HG03520 (cell line): ENCODE results near the gene RNF181.
"Not testable (repeated sequence)": the region's sequence is repeated elsewhere in the genome, so short reads cannot be mapped to it uniquely, and the experiment has no call there.

Source experiments
- ATAC-seq: cut with Tn5 transposase; IDR thresholded peaks from one replicate; pipeline ENCODE4 v1.9.1; 2021; ENCODE audit warnings: mild to moderate bottlenecking, moderate library complexity; ENCODE audit not compliant: unreplicated experiment

Gene RNF181

GRCh38 chr2:85595301-85596025 lies at the start of gene RNF181:
TSS of gene RNF181 (plus strand) at chr2:85595745. CDS start at chr2:85595764, 19 bp downstream.
- peak; percentile 99 for ATAC-seq

DNA sequence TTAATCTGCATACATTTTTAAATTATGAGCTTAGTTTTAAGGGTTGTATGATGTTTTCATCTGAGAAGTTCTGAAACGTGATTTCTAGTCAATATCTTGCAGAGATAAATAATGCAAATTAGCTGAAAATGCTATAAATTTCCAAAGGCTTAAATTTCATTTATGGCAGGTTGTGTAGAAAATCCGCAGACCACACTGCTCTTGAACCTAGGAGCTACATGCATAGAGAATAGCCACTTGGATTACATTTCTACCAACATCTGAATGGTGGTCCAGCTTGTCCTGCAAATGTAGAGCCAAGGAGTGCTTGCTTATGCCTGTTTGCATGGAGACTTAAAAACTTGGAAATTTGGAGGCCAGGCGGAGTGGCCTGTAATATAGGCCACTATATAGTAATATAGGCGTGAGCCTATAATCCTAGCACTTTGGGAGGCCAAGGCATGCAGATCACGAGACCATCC lies 49.7 kb upstream of the RNF181 start:
- ATAC-seq: no peak

- ATAC-seq: no peak
Measured at GRCh38 chr2:85547089-85547858, 48.3 kb upstream of the RNF181 start.

GRCh38 chr2:85547859-85548607 lies 47.5 kb upstream of the RNF181 start:
- no peak for ATAC-seq

DNA sequence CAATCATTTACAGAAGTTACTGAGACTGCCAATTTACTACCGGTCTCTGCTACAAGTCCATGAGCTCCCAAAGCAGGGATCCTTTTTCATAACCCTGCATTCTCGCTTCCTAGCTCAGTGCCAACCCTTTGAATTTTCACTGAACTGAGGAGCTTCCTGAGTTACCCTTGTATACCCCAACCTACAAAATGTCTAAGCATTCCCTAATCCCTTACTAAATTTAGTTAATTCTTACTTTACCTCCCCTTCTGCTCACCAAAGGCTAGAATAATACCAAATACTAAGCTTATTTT lies 47.0 kb upstream of the RNF181 start:
- no peak for ATAC-seq

GRCh38 chr2:85549095-85549494 lies 46.5 kb upstream of the RNF181 start:
- ATAC-seq: no peak

DNA sequence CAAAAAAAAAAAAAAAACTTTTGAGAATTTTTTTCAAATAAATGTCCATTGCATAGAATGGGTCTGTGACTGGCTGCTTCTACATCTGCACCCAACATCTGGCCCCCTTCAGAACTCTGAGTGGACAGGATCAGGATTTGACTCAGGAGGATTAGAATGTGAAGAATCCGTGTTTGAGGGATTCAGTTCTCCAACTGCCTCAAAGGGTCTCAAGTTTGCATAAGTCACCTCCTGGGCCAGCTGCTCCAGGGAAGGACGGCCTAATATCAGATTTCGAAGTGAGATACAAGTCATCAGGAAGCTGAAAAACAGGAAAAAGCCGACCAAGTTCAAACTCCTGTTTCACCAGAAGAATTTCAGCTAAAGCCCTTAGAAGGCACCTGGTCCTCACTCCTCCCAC lies 45.7 kb upstream of the RNF181 start:
- no peak for ATAC-seq

DNA sequence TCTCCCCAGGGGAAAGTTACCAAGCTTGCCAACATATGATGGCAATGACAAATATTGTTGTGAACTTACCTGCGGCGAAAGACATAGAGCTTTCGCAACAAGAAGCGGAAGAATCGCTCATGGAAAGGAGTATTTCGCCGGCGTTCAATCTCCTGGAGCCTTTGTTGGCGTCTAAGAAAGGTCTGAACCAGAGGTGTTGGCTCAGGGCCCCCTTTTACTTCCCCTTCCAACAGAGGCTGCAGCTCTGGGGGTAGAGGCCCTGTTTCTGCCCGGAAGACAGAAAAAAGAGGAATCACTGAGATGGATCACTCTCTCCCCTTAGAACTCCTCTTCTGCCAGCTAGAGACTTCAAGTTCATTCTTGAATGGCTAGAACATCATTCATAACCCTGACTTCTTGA lies 45.1 kb upstream of the RNF181 start:
- no peak for ATAC-seq

GRCh38 chr2:85551698-85552678 lies 43.6 kb upstream of the RNF181 start:
- peak; percentile 55 for ATAC-seq

GRCh38 chr2:85553184-85553583 lies 42.4 kb upstream of the RNF181 start:
- no peak for ATAC-seq

GRCh38 chr2:85554980-85555612 lies 40.4 kb upstream of the RNF181 start:
- no peak for ATAC-seq

- ATAC-seq: no peak
Measured at GRCh38 chr2:85557130-85557529, 38.4 kb upstream of the RNF181 start.

- no peak for ATAC-seq
Measured at GRCh38 chr2:85558160-85558559, 37.4 kb upstream of the RNF181 start.

- not testable (repeated sequence) for ATAC-seq
Measured at GRCh38 chr2:85560403-85560726, 35.2 kb upstream of the RNF181 start.

DNA sequence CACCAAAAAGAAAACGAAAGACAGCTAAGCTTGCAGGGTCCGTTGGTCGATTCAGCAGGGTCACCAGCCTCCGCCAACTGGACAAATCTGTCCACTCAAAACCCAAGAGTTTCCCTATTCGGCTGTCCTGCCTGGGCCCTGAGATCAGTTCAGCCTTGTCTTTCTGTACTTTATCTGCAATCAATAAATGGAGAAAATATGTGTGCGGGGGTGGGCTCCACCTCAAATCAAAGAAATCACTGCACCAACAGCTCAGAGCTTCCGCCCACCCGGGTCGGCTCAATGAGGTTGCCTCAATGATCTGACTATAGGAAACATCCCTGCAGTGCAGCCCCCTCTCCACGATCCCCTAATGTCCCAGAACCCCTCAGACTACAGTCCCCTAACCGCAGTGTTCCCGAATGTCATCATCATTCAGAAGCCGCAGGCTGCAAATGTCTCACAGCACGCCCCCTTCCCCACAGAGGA lies 34.7 kb upstream of the RNF181 start:
- ATAC-seq: peak; percentile 6

- peak; percentile 79 for ATAC-seq
Measured at GRCh38 chr2:85561280-85562212, 34.0 kb upstream of the RNF181 start, which contains the start of gene GGCX. TSS of gene GGCX (minus strand) at chr2:85561493. CDS start at chr2:85561428, 65 bp downstream.

DNA sequence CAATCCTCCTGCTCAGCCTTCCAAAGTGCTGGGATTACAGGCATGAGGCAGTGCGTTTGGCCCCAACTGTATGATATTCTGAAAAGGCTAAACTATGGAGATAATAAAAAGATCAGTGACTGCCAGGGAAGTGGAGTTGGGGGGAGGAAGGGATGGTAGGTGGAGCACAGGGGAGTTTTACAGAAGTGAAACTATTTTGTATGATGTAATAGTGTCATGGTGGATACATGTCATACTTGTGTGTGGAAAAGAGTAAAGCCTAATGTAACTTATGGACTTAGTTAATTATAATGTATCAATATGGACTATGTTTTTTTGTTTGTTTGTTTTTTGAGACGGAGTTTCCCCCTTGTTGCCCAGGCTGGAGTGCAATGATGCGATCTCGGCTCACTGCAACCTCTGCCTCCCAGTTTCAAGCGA lies 31.4 kb upstream of the RNF181 start:
- no peak for ATAC-seq

DNA sequence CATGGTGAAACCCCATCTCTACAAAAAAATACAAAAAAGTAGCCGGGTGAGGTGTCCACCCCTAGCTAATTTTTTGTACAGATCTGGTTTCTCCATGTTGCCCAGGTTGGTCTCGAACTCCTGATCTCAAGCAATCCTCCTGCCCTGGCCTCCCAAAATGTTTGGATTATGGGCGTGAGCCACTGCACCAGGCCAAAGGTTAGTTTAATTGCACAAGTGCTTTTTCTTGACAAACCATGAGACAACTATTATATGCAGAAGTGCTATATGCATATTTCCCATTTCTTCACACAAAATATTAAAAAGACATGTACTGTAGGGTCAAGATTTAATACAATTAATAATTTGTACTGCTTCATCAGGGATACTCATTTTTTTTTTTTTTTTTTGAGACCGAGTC lies 29.3 kb upstream of the RNF181 start:
- ATAC-seq: no peak

DNA sequence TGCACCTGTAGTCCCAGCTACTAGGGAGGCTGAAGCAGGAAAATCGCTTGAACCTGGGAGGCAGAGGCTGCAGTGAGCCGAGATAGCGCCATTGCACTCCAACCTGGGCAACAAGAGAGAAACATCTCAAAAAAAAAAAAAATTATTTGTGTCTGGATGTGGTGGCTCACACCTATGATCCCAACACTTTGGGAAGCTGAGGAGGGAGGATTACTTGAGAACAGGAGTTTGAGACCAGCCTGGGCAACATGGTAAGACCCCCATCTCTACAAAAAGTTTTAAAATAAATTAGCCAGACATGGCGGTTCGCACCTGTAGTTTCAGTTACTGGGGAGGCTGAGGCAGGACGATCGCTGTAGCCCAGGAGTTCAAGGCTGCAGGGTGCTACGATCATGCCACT lies 19.8 kb upstream of the RNF181 start:
- no peak for ATAC-seq
